ENCODE data around the gene KIAA0513.
A peak's percentile ranks its signal among the peaks of the same experiment; 100 is the strongest.

- TF ChIP-seq EP300 (IDR thresholded peaks at IDR 0.05) (no peak), CTCF (IDR thresholded peaks at IDR 0.05) (no peak), POLR2A (IDR thresholded peaks at IDR 0.05) (peak in 1 of 4 donors; percentile 22)
These were observed 1.6 kb upstream of the KIAA0513 start for GRCh38 chr16:85025781-85026653.
